HG02759 (cell line): ENCODE data around the gene SLC49A3.

Source experiments
- ATAC-seq: cut with Tn5 transposase; IDR thresholded peaks from one replicate; pipeline ENCODE4 v1.9.1; 2021; ENCODE audit warnings: mild to moderate bottlenecking, moderate library complexity; ENCODE audit not compliant: unreplicated experiment

Gene SLC49A3

DNA sequence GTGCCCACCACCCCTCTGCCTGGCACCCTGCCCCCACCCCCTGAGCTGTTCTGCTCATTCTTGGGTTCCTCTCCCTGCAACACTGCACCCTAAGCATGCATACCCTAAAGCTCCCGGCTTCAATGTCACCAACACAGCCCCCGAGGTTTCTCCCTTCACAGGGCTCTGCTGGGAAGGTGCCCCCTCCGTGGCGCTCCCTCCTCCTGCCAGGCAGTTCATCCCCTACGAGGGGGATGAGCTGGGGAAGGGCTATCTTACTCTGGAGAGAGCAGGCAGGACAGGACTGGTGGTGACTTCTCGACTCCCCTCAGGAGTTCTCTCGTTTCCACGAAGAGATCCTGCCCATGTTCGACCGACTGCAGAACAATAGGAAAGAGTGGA is 21.4 kb downstream of the SLC49A3 start:
- ATAC-seq: no peak

DNA sequence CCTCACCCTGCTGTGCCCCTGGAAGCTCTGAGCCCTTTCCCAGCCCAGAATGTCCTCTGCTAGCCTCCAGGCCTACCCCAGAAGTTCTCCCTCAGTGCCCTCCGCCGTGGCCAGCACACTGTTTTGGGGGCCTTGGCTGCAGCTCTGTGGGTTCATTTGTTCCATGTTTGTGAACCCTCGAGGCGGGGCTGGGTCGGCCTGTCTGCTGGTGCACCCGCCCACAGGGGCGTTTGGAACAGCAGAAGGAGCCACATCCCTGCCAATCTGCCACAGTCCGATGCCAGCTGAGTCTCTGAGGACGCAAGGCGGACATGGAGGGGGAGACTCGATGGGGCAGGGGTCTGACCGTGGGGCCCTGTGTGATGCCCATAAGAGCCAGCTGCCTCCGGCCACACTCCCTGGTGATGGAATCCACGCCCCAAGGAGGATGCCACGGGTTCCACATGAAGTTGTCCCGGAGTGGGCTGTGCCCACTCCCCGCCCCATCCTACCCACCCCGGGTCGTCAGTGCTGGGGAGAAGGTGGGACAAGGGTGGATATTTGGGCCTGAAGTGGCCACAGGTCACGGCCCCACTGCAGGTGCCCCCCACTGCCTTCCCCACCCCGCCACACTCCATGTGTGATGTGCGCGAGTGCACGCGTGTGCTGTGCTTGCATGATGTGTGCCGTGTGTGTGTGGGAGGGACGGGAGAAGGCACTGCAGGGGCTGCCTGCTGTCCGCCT is 22.0 kb downstream of the SLC49A3 start:
- ATAC-seq: no peak

GRCh38 chr4:666436-666810 is 22.5 kb downstream of the SLC49A3 start:
- no peak for ATAC-seq

DNA sequence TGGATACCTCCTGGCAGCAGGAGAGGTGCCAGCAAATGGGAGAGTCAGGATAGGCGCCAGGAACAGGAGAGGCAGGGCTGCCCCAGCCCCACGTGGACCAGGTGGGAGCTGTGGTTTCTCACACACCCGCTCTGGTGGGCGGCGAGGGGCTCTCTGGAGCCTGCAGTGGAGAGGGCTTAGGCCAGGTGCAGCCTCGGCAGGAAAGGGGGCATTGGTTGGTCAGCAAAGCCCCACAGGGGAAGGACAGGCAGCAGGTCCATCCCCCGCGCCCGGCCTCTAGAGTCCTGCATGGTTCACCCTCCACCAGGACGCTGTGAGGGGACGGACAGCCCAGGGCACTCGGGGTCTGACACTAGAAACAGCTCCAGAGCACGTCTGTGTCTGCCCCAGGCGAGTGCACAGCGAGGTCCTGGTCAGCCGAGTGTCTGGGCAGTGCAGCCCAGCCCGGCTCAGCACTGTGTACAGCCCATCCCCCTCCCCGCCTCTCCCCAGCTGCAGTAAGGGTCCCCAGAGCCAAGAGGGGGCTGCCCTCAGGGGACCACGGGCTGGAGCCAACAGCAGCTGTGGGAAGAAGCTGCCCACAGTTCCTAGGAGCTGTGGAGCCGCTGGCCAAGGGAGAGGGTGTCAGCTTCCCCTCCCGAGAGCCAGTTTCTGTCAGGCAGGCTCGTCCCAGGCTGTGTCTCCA is 23.1 kb downstream of the SLC49A3 start:
- no peak for ATAC-seq

DNA sequence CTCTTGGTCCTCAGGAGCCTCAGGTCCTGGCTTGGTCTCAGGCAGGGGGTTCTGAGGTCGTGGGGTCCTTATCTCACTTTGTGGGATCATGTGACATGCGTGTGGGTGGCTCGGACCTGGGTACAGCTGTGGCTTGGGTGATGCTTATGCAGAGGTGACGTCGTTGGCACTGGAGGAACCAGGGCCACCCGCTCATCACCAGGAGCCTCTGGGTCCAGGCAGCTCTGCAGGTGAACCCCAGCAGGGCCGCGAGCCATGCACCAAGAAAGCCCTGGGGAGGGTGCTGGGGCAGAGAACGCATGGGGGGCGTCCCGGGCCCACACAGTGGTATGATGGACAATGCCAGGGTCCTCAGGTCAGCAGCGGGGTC is 23.6 kb downstream of the SLC49A3 start:
- no peak for ATAC-seq

GRCh38 chr4:664713-665231 is 24.2 kb downstream of the SLC49A3 start:
- ATAC-seq: no peak

GRCh38 chr4:663438-664428 is 25.2 kb downstream of the SLC49A3 start:
- ATAC-seq: peak; percentile 83

GRCh38 chr4:663046-663437 is 25.9 kb downstream of the SLC49A3 start:
- ATAC-seq: no peak

GRCh38 chr4:661881-662761 is 26.8 kb downstream of the SLC49A3 start:
- ATAC-seq: no peak

- ATAC-seq: no peak
Observed at GRCh38 chr4:661231-661630, 27.7 kb downstream of the SLC49A3 start.

DNA sequence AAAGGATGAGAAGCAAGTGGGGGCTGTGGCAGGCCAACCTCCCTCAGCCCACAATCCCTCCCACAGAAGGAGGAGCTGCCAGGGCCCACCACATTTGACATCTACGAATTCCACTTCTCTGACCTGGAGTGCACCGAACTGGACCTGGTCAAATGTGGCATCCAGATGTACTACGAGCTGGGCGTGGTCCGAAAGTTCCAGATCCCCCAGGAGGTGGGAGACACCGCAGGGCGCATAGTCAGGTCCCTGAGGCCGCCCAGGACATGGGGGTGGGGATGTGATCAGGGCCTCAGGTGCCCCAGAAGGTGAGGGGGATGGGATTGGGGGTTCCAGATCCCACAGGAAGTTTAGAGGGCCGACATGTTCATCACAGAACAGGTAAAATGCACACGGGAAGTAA is 28.6 kb downstream of the SLC49A3 start:
- ATAC-seq: no peak

DNA sequence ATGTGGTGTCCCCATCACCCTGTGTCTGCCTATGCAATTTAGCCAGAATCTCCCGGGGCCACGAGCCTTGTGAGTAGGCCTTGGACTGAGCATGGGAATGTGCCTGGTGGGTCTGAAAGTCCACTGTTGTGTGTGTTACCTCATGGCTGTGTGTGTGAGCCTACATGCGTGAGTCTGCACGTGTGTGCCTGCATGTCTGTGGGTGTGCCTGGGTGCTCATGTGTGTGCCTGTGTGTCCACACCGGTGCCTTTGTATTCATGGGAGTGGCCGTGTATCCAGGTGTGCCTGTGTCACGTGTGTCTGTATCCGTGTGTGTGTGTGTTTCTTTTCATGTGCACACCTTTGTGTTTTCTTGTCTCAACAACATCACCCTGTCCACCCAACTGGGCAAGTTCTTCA is 29.1 kb downstream of the SLC49A3 start:
- ATAC-seq: no peak

- ATAC-seq: no peak
Observed at GRCh38 chr4:658681-659667, 30.0 kb downstream of the SLC49A3 start.

- no peak for ATAC-seq
Observed at GRCh38 chr4:657834-658667, 30.9 kb downstream of the SLC49A3 start.

DNA sequence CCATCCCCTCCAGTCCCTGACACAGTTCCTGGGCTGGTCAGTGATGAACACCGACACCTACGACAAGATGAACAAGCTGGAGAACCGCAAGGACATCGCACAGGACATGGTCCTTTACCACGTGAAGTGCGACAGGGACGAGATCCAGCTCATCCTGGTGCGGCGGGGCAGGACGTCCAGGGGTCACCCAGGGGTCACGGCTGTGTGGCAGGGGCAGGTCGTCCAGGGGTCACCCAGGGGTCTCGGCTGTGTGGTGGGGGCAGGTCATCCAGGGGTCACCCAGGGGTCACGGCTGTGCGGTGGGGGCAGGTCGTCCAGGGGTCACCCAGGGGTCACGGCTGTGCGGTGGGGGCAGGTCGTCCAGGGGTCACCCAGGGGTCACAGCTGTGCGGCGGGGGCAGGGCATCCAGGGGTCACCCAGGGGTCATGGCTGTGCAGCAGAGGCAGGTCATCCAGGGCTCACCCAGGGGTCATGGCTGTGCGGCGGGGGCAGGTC is 31.6 kb downstream of the SLC49A3 start:
- no peak for ATAC-seq

- no peak for ATAC-seq
Observed at GRCh38 chr4:656436-657337, 32.3 kb downstream of the SLC49A3 start.
